ENCODE measurements around the gene TARP.

TARP gene

DNA sequence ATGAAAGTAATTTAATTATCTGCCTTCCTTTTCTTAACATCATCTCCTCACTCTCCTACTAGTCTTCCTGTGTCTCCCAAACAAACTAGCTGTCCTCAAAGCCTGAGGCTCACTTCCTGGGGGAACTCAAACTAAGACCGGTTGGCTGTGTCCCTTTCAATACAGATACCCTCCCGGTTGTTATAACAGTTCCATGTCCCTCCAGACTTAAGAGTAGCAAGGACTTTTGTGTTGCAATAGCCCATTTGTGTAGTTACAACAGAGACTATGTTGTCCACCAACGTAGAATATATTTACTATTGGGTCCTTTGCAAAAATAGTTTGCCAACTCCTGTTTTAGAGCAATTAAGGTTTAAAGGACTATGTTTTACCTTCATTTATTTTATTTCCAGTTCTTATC lies 8.6 kb upstream of the TARP start:
- TF ChIP-seq, protein P1, sequence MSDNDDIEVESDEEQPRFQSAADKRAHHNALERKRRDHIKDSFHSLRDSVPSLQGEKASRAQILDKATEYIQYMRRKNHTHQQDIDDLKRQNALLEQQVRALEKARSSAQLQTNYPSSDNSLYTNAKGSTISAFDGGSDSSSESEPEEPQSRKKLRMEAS (IDR thresholded peaks at IDR 0.05) = no peak
- TF ChIP-seq FOXM1 (IDR thresholded peaks at IDR 0.05; ENCODE audit: borderline replicate concordance, low read depth) (no peak), CREB1 (IDR thresholded peaks at IDR 0.05; ENCODE audit: low read depth) (no peak), NFIC (IDR thresholded peaks at IDR 0.05) (no peak)

- TF ChIP-seq CEBPB (IDR thresholded peaks at IDR 0.05) (no peak), CREB1 (IDR thresholded peaks at IDR 0.05; ENCODE audit: low read depth) (no peak), NFIC (IDR thresholded peaks at IDR 0.05) (no peak), EGR1 (IDR thresholded peaks at IDR 0.05) (no peak), TEAD4 (IDR thresholded peaks at IDR 0.05) (no peak), YY1 (IDR thresholded peaks at IDR 0.05; ENCODE audit: low read depth) (no peak), TCF12 (IDR thresholded peaks at IDR 0.05; ENCODE audit: low read depth) (no peak), TAF1 (IDR thresholded peaks at IDR 0.05; ENCODE audit: low read depth) (no peak)
- TF ChIP-seq, protein P2, sequence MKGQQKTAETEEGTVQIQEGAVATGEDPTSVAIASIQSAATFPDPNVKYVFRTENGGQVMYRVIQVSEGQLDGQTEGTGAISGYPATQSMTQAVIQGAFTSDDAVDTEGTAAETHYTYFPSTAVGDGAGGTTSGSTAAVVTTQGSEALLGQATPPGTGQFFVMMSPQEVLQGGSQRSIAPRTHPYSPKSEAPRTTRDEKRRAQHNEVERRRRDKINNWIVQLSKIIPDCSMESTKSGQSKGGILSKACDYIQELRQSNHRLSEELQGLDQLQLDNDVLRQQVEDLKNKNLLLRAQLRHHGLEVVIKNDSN (IDR thresholded peaks at IDR 0.05) = no peak
- TF ChIP-seq, protein P1 (IDR thresholded peaks at IDR 0.05) = no peak
Observed at GRCh38 chr7:38281266-38281665, 7.8 kb upstream of the TARP start.

DNA sequence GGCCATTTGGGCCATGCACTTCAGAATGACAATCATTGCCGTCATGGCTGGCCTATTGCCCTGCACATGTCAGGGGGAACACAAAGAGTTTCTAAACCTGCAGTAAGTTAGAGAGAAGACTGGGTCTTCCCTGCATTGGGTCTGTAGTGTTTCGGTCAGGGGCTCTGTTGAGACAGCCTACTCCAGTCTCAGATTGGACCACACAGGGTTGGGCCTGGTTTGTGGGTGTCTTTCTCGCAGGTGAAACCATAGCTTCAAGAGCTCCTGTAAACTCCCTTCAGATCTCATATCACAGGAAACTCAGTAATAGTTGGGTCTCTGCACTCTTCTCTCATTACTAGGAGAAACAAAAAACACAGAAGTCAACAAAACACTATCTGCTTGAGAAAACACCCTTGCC lies 7.3 kb upstream of the TARP start:
- no peak for TF ChIP-seq NFIC (IDR thresholded peaks at IDR 0.05)
- TF ChIP-seq TAF1 (IDR thresholded peaks at IDR 0.05; ENCODE audit: low read depth) = no peak
- no peak for TF ChIP-seq CEBPB (IDR thresholded peaks at IDR 0.05)
- no peak for TF ChIP-seq REST (IDR thresholded peaks at IDR 0.05; ENCODE audit: low read depth)
- TF ChIP-seq EP300 (IDR thresholded peaks at IDR 0.05; ENCODE audit: borderline replicate concordance) = no peak
- TF ChIP-seq YY1 (IDR thresholded peaks at IDR 0.05; ENCODE audit: low read depth) = no peak
- no peak for TF ChIP-seq TCF12 (IDR thresholded peaks at IDR 0.05; ENCODE audit: low read depth)
- TF ChIP-seq, protein P2 (IDR thresholded peaks at IDR 0.05) = no peak
- no peak for TF ChIP-seq FOXM1 (IDR thresholded peaks at IDR 0.05; ENCODE audit: borderline replicate concordance, low read depth)
- TF ChIP-seq RAD21 (IDR thresholded peaks at IDR 0.05; ENCODE audit: low read depth) = no peak
- TF ChIP-seq ZBTB7A (IDR thresholded peaks at IDR 0.05; ENCODE audit: low read depth) = no peak
- no peak for TF ChIP-seq EGR1 (IDR thresholded peaks at IDR 0.05)
- TF ChIP-seq, protein P1 (IDR thresholded peaks at IDR 0.05) = no peak
- no peak for TF ChIP-seq CREB1 (IDR thresholded peaks at IDR 0.05; ENCODE audit: low read depth)
- TF ChIP-seq TEAD4 (IDR thresholded peaks at IDR 0.05) = no peak

DNA sequence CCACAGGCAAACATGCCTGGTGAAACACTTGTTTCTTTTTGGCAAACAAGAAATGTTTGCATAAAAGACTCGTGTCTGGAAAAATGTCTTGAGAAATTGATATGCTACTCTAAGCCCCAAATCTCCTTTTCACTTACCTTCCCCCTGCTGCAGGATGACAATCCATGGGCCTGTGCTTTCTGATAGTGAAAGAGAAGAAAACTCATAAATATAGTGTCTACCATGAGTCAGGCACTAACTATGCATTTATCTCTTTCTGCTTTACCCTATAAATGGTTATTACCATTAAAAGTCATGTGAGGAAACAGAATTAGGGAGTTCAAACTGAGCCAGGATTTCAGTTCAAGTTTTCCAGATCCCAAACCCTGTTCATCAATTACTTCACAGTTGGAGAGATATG lies 6.6 kb upstream of the TARP start:
- TF ChIP-seq TCF12 (IDR thresholded peaks at IDR 0.05; ENCODE audit: low read depth) (no peak), TAF1 (IDR thresholded peaks at IDR 0.05; ENCODE audit: low read depth) (no peak), NFIC (IDR thresholded peaks at IDR 0.05) (no peak), FOXM1 (IDR thresholded peaks at IDR 0.05; ENCODE audit: borderline replicate concordance, low read depth) (no peak)

- no peak for TF ChIP-seq YY1 (IDR thresholded peaks at IDR 0.05; ENCODE audit: low read depth)
- no peak for TF ChIP-seq NFIC (IDR thresholded peaks at IDR 0.05)
- no peak for TF ChIP-seq CREB1 (IDR thresholded peaks at IDR 0.05; ENCODE audit: low read depth)
- TF ChIP-seq, protein P2 (IDR thresholded peaks at IDR 0.05) = no peak
- TF ChIP-seq TCF12 (IDR thresholded peaks at IDR 0.05; ENCODE audit: low read depth) = no peak
- no peak for TF ChIP-seq RAD21 (IDR thresholded peaks at IDR 0.05; ENCODE audit: low read depth)
- TF ChIP-seq, protein P1 (IDR thresholded peaks at IDR 0.05) = no peak
- TF ChIP-seq FOXM1 (IDR thresholded peaks at IDR 0.05; ENCODE audit: borderline replicate concordance, low read depth) = no peak
Observed at GRCh38 chr7:38276096-38276877, 2.9 kb upstream of the TARP start.

GRCh38 chr7:38274927-38275620 lies 1.6 kb upstream of the TARP start:
- TF ChIP-seq, protein P2 (IDR thresholded peaks at IDR 0.05) = no peak
- TF ChIP-seq EGR1 (IDR thresholded peaks at IDR 0.05) = no peak
- TF ChIP-seq ZBTB7A (IDR thresholded peaks at IDR 0.05; ENCODE audit: low read depth) = no peak
- TF ChIP-seq RAD21 (IDR thresholded peaks at IDR 0.05; ENCODE audit: low read depth) = no peak
- no peak for TF ChIP-seq REST (IDR thresholded peaks at IDR 0.05; ENCODE audit: low read depth)
- TF ChIP-seq EP300 (IDR thresholded peaks at IDR 0.05; ENCODE audit: borderline replicate concordance) = no peak
- TF ChIP-seq NFIC (IDR thresholded peaks at IDR 0.05) = no peak
- TF ChIP-seq CEBPB (IDR thresholded peaks at IDR 0.05) = no peak
- no peak for TF ChIP-seq TCF12 (IDR thresholded peaks at IDR 0.05; ENCODE audit: low read depth)
- TF ChIP-seq YY1 (IDR thresholded peaks at IDR 0.05; ENCODE audit: low read depth) = no peak
- TF ChIP-seq TAF1 (IDR thresholded peaks at IDR 0.05; ENCODE audit: low read depth) = no peak
- TF ChIP-seq, protein P1 (IDR thresholded peaks at IDR 0.05) = no peak
- TF ChIP-seq FOXM1 (IDR thresholded peaks at IDR 0.05; ENCODE audit: borderline replicate concordance, low read depth) = no peak

Data from Ishikawa (cell line).